Caco-2 (cell line): ENCODE measurements around the gene MAN1C1. TPM values are rescaled to one million over a fixed set of nuclear protein-coding genes. Genes with fewer than 3 reads are reported as not detected.
"Not testable (repeated sequence)": the region's sequence is repeated elsewhere in the genome, so short reads cannot be mapped to it uniquely, and the experiment has no call there.

Source experiments
- BruUV-seq: library from RNA; stranded (reverse); fragments of 400-500 nt; replicated peaks from 2 replicates; lab custom pipeline; 2021; lab: Mats Ljungman, UMichigan
- CTCF ChIA-PET: fragments of 300-600 bp; sonication (Branson Sonifier 250); formaldehyde crosslinking; loops from one replicate; lab custom pipeline; 2022; ENCODE audit warnings: antibody characterized with exemption; lab: Charles Lee
- POLR2A ChIA-PET: fragments of 300-600 bp; sonication (Branson Sonifier 250); formaldehyde crosslinking; loops from one replicate; lab custom pipeline; 2022; ENCODE audit warnings: antibody characterized with exemption; lab: Charles Lee
- DNase-seq, 2 experiments: peaks; one replicate each; pipeline versions ENCODE4 v3.0.0 to v3.0.0-alpha.2; 2020 to 2022
- H3K27me3 ChIP-seq: replicated peaks from 2 replicates; pipeline ENCODE4 v1.6.0; 2011; ENCODE audit warnings: low read length; ENCODE audit not compliant: control insufficient read depth, insufficient read depth
- H3K36me3 ChIP-seq: 2 replicates; pipeline ENCODE4 v1.5.1; 2011; ENCODE audit warnings: low read length; ENCODE audit not compliant: control insufficient read depth, insufficient read depth
- H3K4me1 ChIP-seq: fragments of 250-450 bp; sonication (Bioruptor Pico); 2 replicates; pipeline ENCODE4 v1.5.1; 2020; ENCODE audit warnings: mild to moderate bottlenecking
- H3K4me3 ChIP-seq: 2 replicates; pipeline ENCODE4 v1.5.1; 2011; ENCODE audit warnings: low read depth, mild to moderate bottlenecking, control low read depth, low read length
- H3K9me3 ChIP-seq: fragments of 250-450 bp; sonication (Bioruptor Pico); 2 replicates; pipeline ENCODE4 v1.5.1; 2020; ENCODE audit warnings: mild to moderate bottlenecking, moderate library complexity
- H3K27ac Mint-ChIP-seq: one replicate; pipeline ENCODE4 v1.8.0; 2022; ENCODE audit warnings: mixed read lengths; ENCODE audit not compliant: unreplicated experiment
- H3K27me3 Mint-ChIP-seq: one replicate; pipeline ENCODE4 v1.8.0; 2022; ENCODE audit warnings: mixed read lengths; ENCODE audit not compliant: insufficient read depth, unreplicated experiment
- H3K36me3 Mint-ChIP-seq: one replicate; pipeline ENCODE4 v1.8.0; 2022; ENCODE audit warnings: mild to moderate bottlenecking, mixed read lengths; ENCODE audit not compliant: insufficient read depth, unreplicated experiment
- H3K4me1 Mint-ChIP-seq: one replicate; pipeline ENCODE4 v1.8.0; 2022; ENCODE audit warnings: low read depth, mixed read lengths; ENCODE audit not compliant: unreplicated experiment
- H3K4me3 Mint-ChIP-seq: one replicate; pipeline ENCODE4 v1.8.0; 2022; ENCODE audit warnings: mild to moderate bottlenecking, moderate library complexity, mixed read lengths; ENCODE audit not compliant: unreplicated experiment
- H3K9me3 Mint-ChIP-seq: one replicate; pipeline ENCODE4 v1.8.0; 2022; ENCODE audit warnings: mixed read lengths; ENCODE audit not compliant: unreplicated experiment
- CTCF ChIP-seq, 2 experiments: fragments of 200-600 bp in 1 of 2; IDR thresholded peaks; 1 replicate in 1 of 2; 2 replicates in 1 of 2; pipeline versions ENCODE4 v1.5.1 to v1.8.0; 2011 to 2022; ENCODE audit warnings: antibody characterized with exemption in 1 of 2, control low read depth in 1 of 2, inconsistent platforms in 1 of 2, low read depth in 1 of 2, low read length in 1 of 2, mild to moderate bottlenecking in 1 of 2, moderate library complexity in 1 of 2; ENCODE audit not compliant: insufficient read depth in 1 of 2, severe bottlenecking in 1 of 2, unreplicated experiment in 1 of 2
- intact Hi-C: fragments of 100-400 bp; cut with micrococcal nuclease; formaldehyde crosslinking; loops from one replicate; pipeline ENCODE4 v1.10.0; 2022; ENCODE audit not compliant: unreplicated experiment
- total RNA-seq: library from RNA; stranded (reverse); gene quantifications from 2 replicates; pipeline ENCODE4 v1.2.3, GENCODE V29; 2022

The MAN1C1 gene
- total RNA-seq, 1 experiment from 2014 or later = 2.7 TPM

GRCh38 chr1:25731626-25732370 is 115.2 kb downstream of the MAN1C1 start:
- Mint-ChIP-seq H3K9me3 (no peaks in the 10 kb centered on the region), H3K27me3 (no peaks in the 10 kb centered on the region), H3K4me1 (peaks cover 6% of the 10 kb centered on the region), H3K27ac (no peak overlapping the region), H3K36me3 (no peaks in the 10 kb centered on the region), H3K4me3 (no peak overlapping the region)
- H3K4me3 ChIP-seq = no peak overlapping the region
- TF ChIP-seq CTCF (IDR thresholded peaks at IDR 0.05; ENCODE audit: insufficient read depth in 1 of 2, low read depth in 1 of 2, low read length in 1 of 2, severe bottlenecking in 1 of 2, unreplicated experiment in 1 of 2) = no peak
- intact Hi-C loops = no loop called here
- ChIA-PET POLR2A (no interaction called here), CTCF (no interaction called here)
- H3K4me1 ChIP-seq = peaks cover 15% of the 10 kb centered on the region; the same call in 1 of the 2 replicates
- no TSS peak for BruUV-seq
- DNase-seq = no peak
- no peaks in the 10 kb centered on the region for H3K36me3 ChIP-seq
- H3K9me3 ChIP-seq = no peaks in the 10 kb centered on the region
- H3K27me3 ChIP-seq = no peaks in the 10 kb centered on the region

GRCh38 chr1:25732821-25733220 is 116.2 kb downstream of the MAN1C1 start:
- Histone ChIP-seq H3K4me1 (peaks cover 4% of the 10 kb centered on the region; the same call in 1 of the 2 replicates), H3K36me3 (no peaks in the 10 kb centered on the region), H3K27me3 (no peaks in the 10 kb centered on the region), H3K4me3 (no peak overlapping the region), H3K9me3 (no peaks in the 10 kb centered on the region)
- no peaks in the 10 kb centered on the region for H3K27me3 Mint-ChIP-seq
- no peak for TF ChIP-seq CTCF (IDR thresholded peaks at IDR 0.05; ENCODE audit: insufficient read depth in 1 of 2, low read depth in 1 of 2, low read length in 1 of 2, severe bottlenecking in 1 of 2, unreplicated experiment in 1 of 2)
- H3K9me3 Mint-ChIP-seq = no peaks in the 10 kb centered on the region
- H3K4me3 Mint-ChIP-seq = no peak overlapping the region
- intact Hi-C loops = no loop called here
- DNase-seq = no peak
- ChIA-PET POLR2A (no interaction called here), CTCF (no interaction called here)
- H3K4me1 Mint-ChIP-seq = no peaks in the 10 kb centered on the region
- no peak overlapping the region for H3K27ac Mint-ChIP-seq
- no TSS peak for BruUV-seq
- no peaks in the 10 kb centered on the region for H3K36me3 Mint-ChIP-seq

GRCh38 chr1:25733271-25733670 is 116.7 kb downstream of the MAN1C1 start:
- Histone ChIP-seq H3K4me1 (no peaks in the 10 kb centered on the region), H3K27me3 (no peaks in the 10 kb centered on the region), H3K4me3 (no peak overlapping the region), H3K36me3 (no peaks in the 10 kb centered on the region), H3K9me3 (no peaks in the 10 kb centered on the region)
- no peak overlapping the region for H3K27ac Mint-ChIP-seq
- H3K36me3 Mint-ChIP-seq = no peaks in the 10 kb centered on the region
- no peak for DNase-seq
- H3K4me3 Mint-ChIP-seq = no peak overlapping the region
- no peaks in the 10 kb centered on the region for H3K27me3 Mint-ChIP-seq
- BruUV-seq = no TSS peak
- no peak for TF ChIP-seq CTCF (IDR thresholded peaks at IDR 0.05; ENCODE audit: insufficient read depth in 1 of 2, low read depth in 1 of 2, low read length in 1 of 2, severe bottlenecking in 1 of 2, unreplicated experiment in 1 of 2)
- ChIA-PET POLR2A (no interaction called here), CTCF (no interaction called here)
- intact Hi-C loops = no loop called here
- H3K9me3 Mint-ChIP-seq = no peaks in the 10 kb centered on the region
- H3K4me1 Mint-ChIP-seq = no peaks in the 10 kb centered on the region

GRCh38 chr1:25734991-25735390 is 118.4 kb downstream of the MAN1C1 start:
- H3K4me3 ChIP-seq, BruUV-seq, H3K27me3 ChIP-seq, POLR2A ChIA-PET, intact Hi-C loops, H3K4me3 Mint-ChIP-seq, H3K27me3 Mint-ChIP-seq, CTCF ChIA-PET, H3K9me3 ChIP-seq, H3K4me1 Mint-ChIP-seq, H3K4me1 ChIP-seq, H3K9me3 Mint-ChIP-seq, H3K27ac Mint-ChIP-seq, H3K36me3 Mint-ChIP-seq, H3K36me3 ChIP-seq, DNase-seq: not testable (repeated sequence)
